WTC11 (cell line): ENCODE measurements around the gene PGAP6. TPM values are rescaled to one million over a fixed set of nuclear protein-coding genes. Genes with fewer than 3 reads are reported as not detected.
A peak's percentile ranks its signal among the peaks of the same experiment; 100 is the strongest.

Experiments
- ATAC-seq: fragments of 200-7000 bp; cut with Tn5 transposase; 2 replicates; pipeline ENCODE4 v1.10.0; 2021; ENCODE audit warnings: mild to moderate bottlenecking, moderate library complexity
- CTCF ChIA-PET: fragments of 300-600 bp; sonication (Branson Sonifier 250); formaldehyde crosslinking; loops from one replicate; lab custom pipeline; 2021; ENCODE audit warnings: antibody characterized with exemption; lab: Charles Lee
- POLR2A ChIA-PET: fragments of 350-600 bp; sonication (Branson Sonifier 250); formaldehyde crosslinking; loops from one replicate; lab custom pipeline; 2021; ENCODE audit warnings: antibody characterized with exemption; lab: Charles Lee
- DNase-seq: peaks from one replicate; pipeline ENCODE4 v3.0.0; 2021; ENCODE audit warnings: low spot score
- H3K27ac Mint-ChIP-seq: 2 replicates; pipeline ENCODE4 v1.8.0; 2021; ENCODE audit warnings: mixed read lengths
- H3K27me3 Mint-ChIP-seq: 2 replicates; pipeline ENCODE4 v1.8.0; 2021; ENCODE audit warnings: low read depth, mild to moderate bottlenecking, moderate library complexity, mixed read lengths
- H3K36me3 Mint-ChIP-seq: 2 replicates; pipeline ENCODE4 v1.8.0; 2021; ENCODE audit warnings: mixed read lengths
- H3K4me1 Mint-ChIP-seq: 2 replicates; pipeline ENCODE4 v1.8.0; 2022; ENCODE audit warnings: mixed read lengths
- H3K4me3 Mint-ChIP-seq: 2 replicates; pipeline ENCODE4 v1.8.0; 2021; ENCODE audit warnings: mild to moderate bottlenecking, moderate library complexity, mixed read lengths
- H3K9me3 Mint-ChIP-seq: 2 replicates; pipeline ENCODE4 v1.8.0; 2021; ENCODE audit warnings: mixed read lengths
- E2F5 ChIP-seq: sonication (generic); formaldehyde crosslinking; IDR thresholded peaks from 2 replicates; pipeline ENCODE4 v1.8.1; 2022; ENCODE audit warnings: mild to moderate bottlenecking, moderate library complexity, missing genetic modification reagents
- EMX1 ChIP-seq: fragments of 250-450 bp; sonication (Bioruptor Pico); IDR thresholded peaks from 2 replicates; pipeline ENCODE4 v1.8.0; 2021; ENCODE audit warnings: mild to moderate bottlenecking
- ERG ChIP-seq: fragments of 250-450 bp; sonication (Bioruptor Pico); IDR thresholded peaks from 2 replicates; pipeline ENCODE4 v1.8.0; 2021; ENCODE audit warnings: mild to moderate bottlenecking
- ESRRA ChIP-seq: sonication (generic); formaldehyde crosslinking; IDR thresholded peaks from 2 replicates; pipeline ENCODE4 v1.8.1; 2022; ENCODE audit warnings: mild to moderate bottlenecking, missing genetic modification reagents, borderline replicate concordance
- GRHL2 ChIP-seq: fragments of 250-450 bp; sonication (Bioruptor Pico); IDR thresholded peaks from 2 replicates; pipeline ENCODE4 v1.8.0; 2022; ENCODE audit warnings: mild to moderate bottlenecking, moderate library complexity; ENCODE audit not compliant: insufficient replicate concordance, severe bottlenecking
- MAX ChIP-seq: sonication (generic); formaldehyde crosslinking; IDR thresholded peaks from 2 replicates; pipeline ENCODE4 v1.8.0; 2022; ENCODE audit warnings: mild to moderate bottlenecking, missing genetic modification reagents
- MLX ChIP-seq: sonication (generic); formaldehyde crosslinking; IDR thresholded peaks from 2 replicates; pipeline ENCODE4 v1.8.1; 2023; ENCODE audit warnings: mild to moderate bottlenecking, missing genetic modification reagents, moderate library complexity
- NR2C2 ChIP-seq: sonication (generic); formaldehyde crosslinking; IDR thresholded peaks from 2 replicates; pipeline ENCODE4 v1.8.0; 2022; ENCODE audit warnings: mild to moderate bottlenecking, missing genetic modification reagents
- RELA ChIP-seq: sonication (generic); formaldehyde crosslinking; IDR thresholded peaks from 2 replicates; pipeline ENCODE4 v1.8.1; 2022; ENCODE audit warnings: missing genetic modification reagents, mild to moderate bottlenecking, borderline replicate concordance
- RORB ChIP-seq: fragments of 250-450 bp; sonication (Bioruptor Pico); IDR thresholded peaks from 2 replicates; pipeline ENCODE4 v1.9.0; 2021; ENCODE audit warnings: mild to moderate bottlenecking
- SOX15 ChIP-seq: fragments of 250-450 bp; sonication (Bioruptor Pico); IDR thresholded peaks from 2 replicates; pipeline ENCODE4 v1.9.0; 2021; ENCODE audit warnings: mild to moderate bottlenecking
- TCF7 ChIP-seq: sonication (generic); formaldehyde crosslinking; IDR thresholded peaks from 2 replicates; pipeline ENCODE4 v1.8.0; 2022; ENCODE audit warnings: mild to moderate bottlenecking, low read depth, missing genetic modification reagents, moderate library complexity
- TEAD1 ChIP-seq: sonication (generic); formaldehyde crosslinking; IDR thresholded peaks from 2 replicates; pipeline ENCODE4 v1.8.0; 2022; ENCODE audit warnings: mild to moderate bottlenecking, missing genetic modification reagents
- TEAD4 ChIP-seq: sonication (generic); formaldehyde crosslinking; IDR thresholded peaks from 2 replicates; pipeline ENCODE4 v1.8.0; 2022; ENCODE audit warnings: mild to moderate bottlenecking, missing genetic modification reagents
- USF1 ChIP-seq: sonication (generic); formaldehyde crosslinking; IDR thresholded peaks from 2 replicates; pipeline ENCODE4 v1.8.0; 2022; ENCODE audit warnings: mild to moderate bottlenecking, missing genetic modification reagents
- ZBTB21 ChIP-seq: sonication (generic); formaldehyde crosslinking; IDR thresholded peaks from 2 replicates; pipeline ENCODE4 v1.8.1; 2023; ENCODE audit warnings: mild to moderate bottlenecking, missing genetic modification reagents, borderline replicate concordance
- ZNF281 ChIP-seq: sonication (generic); formaldehyde crosslinking; IDR thresholded peaks from 2 replicates; pipeline ENCODE4 v1.8.0; 2023; ENCODE audit warnings: mild to moderate bottlenecking, missing genetic modification reagents
- ZNF317 ChIP-seq: sonication (generic); formaldehyde crosslinking; IDR thresholded peaks from 2 replicates; pipeline ENCODE4 v1.8.1; 2023; ENCODE audit warnings: low read depth, mild to moderate bottlenecking, moderate library complexity, missing genetic modification reagents, borderline replicate concordance
- ZNF423 ChIP-seq: fragments of 250-450 bp; sonication (Bioruptor Pico); IDR thresholded peaks from 2 replicates; pipeline ENCODE4 v2.1.2; 2022; ENCODE audit warnings: mild to moderate bottlenecking, moderate library complexity
- ZNF512 ChIP-seq: sonication (generic); formaldehyde crosslinking; IDR thresholded peaks from 2 replicates; pipeline ENCODE4 v1.8.1; 2022; ENCODE audit warnings: missing genetic modification reagents, borderline replicate concordance
- total RNA-seq: library from RNA; stranded (reverse); gene quantifications from 3 replicates; pipeline ENCODE4 v1.2.3, GENCODE V29; 2021

PGAP6 gene
- total RNA-seq, 1 experiment from 2014 or later, result 108 TPM

- POLR2A ChIA-PET, result no interaction called here
- DNase-seq, result no peak
- Mint-ChIP-seq H3K9me3 (no peaks in the 10 kb centered on the region), H3K36me3 (peaks cover 25% of the 10 kb centered on the region), H3K4me1 (peaks cover 6% of the 10 kb centered on the region), H3K4me3 (peak overlapping the region; percentile 76), H3K27ac (peak overlapping the region; percentile 39), H3K27me3 (no peaks in the 10 kb centered on the region; the same call in 1 of the 2 replicates)
- CTCF ChIA-PET, result no interaction called here
- ATAC-seq, result no peak
- TF ChIP-seq SOX15 (CRISPR knock-in tag) (no peak), TEAD1 (CRISPR knock-in tag) (no peak), GRHL2 (CRISPR knock-in tag) (no peak), TEAD4 (no peak), RELA (no peak), ZNF317 (CRISPR knock-in tag) (no peak), RORB (CRISPR knock-in tag) (no peak), ZNF512 (CRISPR knock-in tag) (no peak), ZNF423 (CRISPR knock-in tag) (no peak), ZNF281 (CRISPR knock-in tag) (no peak), ERG (CRISPR knock-in tag) (no peak), E2F5 (CRISPR knock-in tag) (no peak), MLX (CRISPR knock-in tag) (no peak), NR2C2 (CRISPR knock-in tag) (no peak), TCF7 (CRISPR knock-in tag) (no peak), USF1 (CRISPR knock-in tag) (no peak), ESRRA (CRISPR knock-in tag) (no peak), MAX (CRISPR knock-in tag) (no peak), EMX1 (no peak), ZBTB21 (no peak)
Measured at GRCh38 chr16:350203-350602, 31.6 kb downstream of the PGAP6 start.
